Panc1 (cell line): Measurements from ENCODE around the gene AFF4.

ENCODE experiments used
- POLR2AphosphoS5 ChIP-seq: IDR thresholded peaks from 2 replicates; pipeline ENCODE4 v1.6.1; 2012; ENCODE audit warnings: mild to moderate bottlenecking, low read depth, low read length, moderate library complexity
- SIN3A ChIP-seq: IDR thresholded peaks from 2 replicates; pipeline ENCODE4 v1.6.1; 2012; ENCODE audit warnings: low read depth, mild to moderate bottlenecking, low read length, moderate library complexity, borderline replicate concordance; ENCODE audit not compliant: insufficient read depth
- TF ChIP-seq, protein P1 (sequence below): fragments of 450-650 bp; IDR thresholded peaks from 2 replicates; pipeline ENCODE4 v1.5.1; 2017; ENCODE audit warnings: mild to moderate bottlenecking

DNA sequence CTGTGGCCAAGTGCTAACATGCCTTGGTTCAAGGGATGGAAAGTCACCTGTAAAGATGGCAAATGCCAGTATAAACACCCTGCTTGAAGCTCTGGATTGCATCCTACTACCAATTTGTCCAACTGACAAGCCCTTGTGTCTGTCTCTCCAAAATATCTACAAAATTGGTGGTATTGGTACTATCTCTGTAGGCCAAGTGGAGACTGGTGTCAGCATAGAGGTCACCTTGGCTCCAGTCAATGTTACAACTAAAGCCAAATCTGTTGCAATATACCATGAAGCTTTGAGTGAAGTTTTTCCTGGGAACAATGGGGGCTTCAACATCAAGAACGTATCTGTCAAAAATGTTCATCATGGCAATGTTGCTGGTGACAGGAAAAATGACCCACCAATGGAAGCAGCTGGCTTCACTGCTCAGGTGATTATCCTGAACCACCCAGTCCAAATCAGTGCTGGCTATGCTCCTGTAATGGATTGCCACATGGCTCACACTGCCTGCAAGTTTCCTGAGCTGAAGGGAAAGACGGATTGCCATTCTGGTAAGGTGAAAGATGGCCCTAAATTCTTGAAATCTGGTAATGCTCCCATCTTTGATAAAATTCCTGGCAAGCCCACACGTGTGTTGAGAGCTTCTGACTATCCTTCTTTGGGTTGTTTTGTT, 19.9 kb downstream of the AFF4 start:
- TF ChIP-seq, protein P1, sequence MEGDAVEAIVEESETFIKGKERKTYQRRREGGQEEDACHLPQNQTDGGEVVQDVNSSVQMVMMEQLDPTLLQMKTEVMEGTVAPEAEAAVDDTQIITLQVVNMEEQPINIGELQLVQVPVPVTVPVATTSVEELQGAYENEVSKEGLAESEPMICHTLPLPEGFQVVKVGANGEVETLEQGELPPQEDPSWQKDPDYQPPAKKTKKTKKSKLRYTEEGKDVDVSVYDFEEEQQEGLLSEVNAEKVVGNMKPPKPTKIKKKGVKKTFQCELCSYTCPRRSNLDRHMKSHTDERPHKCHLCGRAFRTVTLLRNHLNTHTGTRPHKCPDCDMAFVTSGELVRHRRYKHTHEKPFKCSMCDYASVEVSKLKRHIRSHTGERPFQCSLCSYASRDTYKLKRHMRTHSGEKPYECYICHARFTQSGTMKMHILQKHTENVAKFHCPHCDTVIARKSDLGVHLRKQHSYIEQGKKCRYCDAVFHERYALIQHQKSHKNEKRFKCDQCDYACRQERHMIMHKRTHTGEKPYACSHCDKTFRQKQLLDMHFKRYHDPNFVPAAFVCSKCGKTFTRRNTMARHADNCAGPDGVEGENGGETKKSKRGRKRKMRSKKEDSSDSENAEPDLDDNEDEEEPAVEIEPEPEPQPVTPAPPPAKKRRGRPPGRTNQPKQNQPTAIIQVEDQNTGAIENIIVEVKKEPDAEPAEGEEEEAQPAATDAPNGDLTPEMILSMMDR: no peak
- TF ChIP-seq POLR2AphosphoS5 (no peak), SIN3A (no peak)
